OCI-LY7 (cell line): ENCODE measurements around the gene FBH1. TPM values are rescaled to one million over a fixed set of nuclear protein-coding genes. Genes with fewer than 3 reads are reported as not detected.

Source experiments
- BruUV-seq: library from RNA; stranded (reverse); fragments of 400-500 nt; replicated peaks from 2 replicates; lab custom pipeline; 2021; lab: Mats Ljungman, UMichigan
- CTCF ChIA-PET: fragments of 300-600 bp; sonication (Branson Sonifier 250); formaldehyde crosslinking; loops from one replicate; lab custom pipeline; 2022; ENCODE audit warnings: antibody characterized with exemption; ENCODE audit not compliant: unreplicated experiment; lab: Charles Lee
- POLR2A ChIA-PET: fragments of 300-600 bp; sonication (Branson Sonifier 250); formaldehyde crosslinking; loops from one replicate; lab custom pipeline; 2022; ENCODE audit warnings: antibody characterized with exemption; lab: Charles Lee
- DNase-seq: peaks from one replicate; pipeline ENCODE4 v3.0.0-alpha.2; 2015; ENCODE audit warnings: low spot score
- H2AFZ ChIP-seq: fragments of 200-600 bp; sonication (generic), shearing (Covaris generic); 2 replicates; pipeline ENCODE4 v1.6.1; 2014; ENCODE audit warnings: mild to moderate bottlenecking, antibody characterized with exemption, low read length, moderate library complexity
- H3K27ac ChIP-seq: fragments of 200-600 bp; sonication (generic); 2 replicates; pipeline ENCODE4 v1.5.1; 2014; ENCODE audit warnings: mixed run types, low read depth, mild to moderate bottlenecking, moderate library complexity, low read length, inconsistent platforms; ENCODE audit not compliant: poor library complexity, severe bottlenecking
- H3K36me3 ChIP-seq: fragments of 200-600 bp; sonication (generic); 2 replicates; pipeline ENCODE4 v1.6.1; 2014; ENCODE audit warnings: mild to moderate bottlenecking, antibody characterized with exemption, low read length, moderate library complexity, mixed read lengths; ENCODE audit not compliant: insufficient read depth
- H3K4me1 ChIP-seq: fragments of 200-600 bp; sonication (generic); 2 replicates; pipeline ENCODE4 v1.5.1; 2014; ENCODE audit warnings: mild to moderate bottlenecking, low read length; ENCODE audit not compliant: insufficient read depth, poor library complexity, severe bottlenecking
- H3K4me2 ChIP-seq: fragments of 200-600 bp; sonication (generic); 2 replicates; pipeline ENCODE4 v1.6.1; 2014; ENCODE audit warnings: mild to moderate bottlenecking, low read length
- H3K4me3 ChIP-seq: fragments of 200-600 bp; sonication (generic); 2 replicates; pipeline ENCODE4 v1.5.1; 2014; ENCODE audit warnings: mild to moderate bottlenecking, low read depth, low read length; ENCODE audit not compliant: poor library complexity, severe bottlenecking
- H3K79me2 ChIP-seq: fragments of 200-600 bp; sonication (generic); 2 replicates; pipeline ENCODE4 v1.6.1; 2016; ENCODE audit warnings: low read depth, mild to moderate bottlenecking, low read length, moderate library complexity, mixed read lengths; ENCODE audit not compliant: insufficient read depth
- H3K9me2 ChIP-seq: fragments of 200-600 bp; sonication (generic); 2 replicates; pipeline ENCODE4 v1.6.1; 2016; ENCODE audit warnings: mild to moderate bottlenecking, low read length, mixed read lengths; ENCODE audit not compliant: insufficient read depth
- H3K9me3 ChIP-seq: fragments of 200-600 bp; sonication (generic); 2 replicates; pipeline ENCODE4 v1.6.1; 2014; ENCODE audit warnings: mild to moderate bottlenecking, mixed run types, low read length, mixed read lengths
- H4K20me1 ChIP-seq: fragments of 200-600 bp; sonication (generic); 2 replicates; pipeline ENCODE4 v1.6.1; 2014; ENCODE audit warnings: mild to moderate bottlenecking, antibody characterized with exemption, low read length, moderate library complexity, mixed read lengths; ENCODE audit not compliant: insufficient read depth
- CTCF ChIP-seq: fragments of 200-600 bp; sonication (generic); conservative IDR thresholded peaks from 2 replicates; pipeline ENCODE4 v1.5.1; 2014; ENCODE audit warnings: mild to moderate bottlenecking, antibody characterized with exemption, low read length, moderate library complexity, mixed read lengths
- EZH2phosphoT487 ChIP-seq: fragments of 200-600 bp; sonication (generic); IDR thresholded peaks from 2 replicates; pipeline ENCODE4 v1.6.1; 2018; ENCODE audit warnings: low read depth, borderline replicate concordance, mild to moderate bottlenecking, mixed run types, antibody characterized with exemption, low read length, moderate library complexity, mixed read lengths
- intact Hi-C: fragments of 100-400 bp; cut with micrococcal nuclease; formaldehyde crosslinking; loops from one replicate; pipeline ENCODE4 v1.10.0; 2022; ENCODE audit not compliant: unreplicated experiment
- total RNA-seq, 2 experiments: library from RNA; depleted of rRNA in 1 of 2; stranded (reverse); fragments of >200 nt in 1 of 2; shearing (Covaris generic) in 1 of 2; gene quantifications; 2 replicates each; pipeline ENCODE4 v1.2.3, GENCODE V29; 2014 to 2022

The FBH1 gene
- total RNA-seq, 2 experiments from 2014 or later = 58.1 to 65.6 TPM

DNA sequence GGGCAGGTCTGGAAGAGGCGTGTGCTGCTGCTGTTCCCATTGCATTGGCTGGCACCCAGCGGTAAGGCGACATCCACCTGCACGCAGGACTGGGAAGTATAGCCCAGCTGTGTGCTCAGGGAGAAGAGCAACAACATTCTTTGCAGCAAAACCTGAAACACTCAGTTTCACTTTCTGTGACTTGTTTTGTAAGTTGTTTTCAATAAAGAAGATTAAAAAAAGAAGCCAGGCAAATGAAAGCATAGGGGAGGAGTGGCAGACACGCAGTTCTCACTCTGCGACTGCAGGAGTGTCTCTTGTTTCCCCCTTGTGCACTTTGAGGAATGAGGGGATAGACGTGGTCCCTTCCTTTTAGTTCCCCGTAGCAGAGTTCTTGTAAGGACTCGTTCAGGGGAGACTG lies 5.8 kb downstream of the FBH1 start:
- peak overlapping the region; percentile 68 for H3K27ac ChIP-seq
- BruUV-seq = no TSS peak
- H3K4me3 ChIP-seq = peak overlapping the region; percentile 3
- no peaks in the 10 kb centered on the region for H3K9me3 ChIP-seq
- no peaks in the 10 kb centered on the region for H4K20me1 ChIP-seq
- H3K79me2 ChIP-seq = peaks cover 25% of the 10 kb centered on the region
- peak overlapping the region; percentile 45 for H3K4me2 ChIP-seq
- intact Hi-C loops = no loop called here
- H3K4me1 ChIP-seq = peaks cover 25% of the 10 kb centered on the region
- H3K9me2 ChIP-seq = no peaks in the 10 kb centered on the region
- no peak overlapping the region for H2AFZ ChIP-seq
- peaks cover 59% of the 10 kb centered on the region for H3K36me3 ChIP-seq
- TF ChIP-seq CTCF (no peak), EZH2phosphoT487 (no peak)
- CTCF ChIA-PET = no interaction called here
- POLR2A ChIA-PET = interaction anchor here (0.7 to 2.0 kb wide), 2 partner anchors 12 to 13 kb away, joined by 4 to 6 read pairs; no protein-coding TSS in a partner anchor
- peak; percentile 61 for DNase-seq

DNA sequence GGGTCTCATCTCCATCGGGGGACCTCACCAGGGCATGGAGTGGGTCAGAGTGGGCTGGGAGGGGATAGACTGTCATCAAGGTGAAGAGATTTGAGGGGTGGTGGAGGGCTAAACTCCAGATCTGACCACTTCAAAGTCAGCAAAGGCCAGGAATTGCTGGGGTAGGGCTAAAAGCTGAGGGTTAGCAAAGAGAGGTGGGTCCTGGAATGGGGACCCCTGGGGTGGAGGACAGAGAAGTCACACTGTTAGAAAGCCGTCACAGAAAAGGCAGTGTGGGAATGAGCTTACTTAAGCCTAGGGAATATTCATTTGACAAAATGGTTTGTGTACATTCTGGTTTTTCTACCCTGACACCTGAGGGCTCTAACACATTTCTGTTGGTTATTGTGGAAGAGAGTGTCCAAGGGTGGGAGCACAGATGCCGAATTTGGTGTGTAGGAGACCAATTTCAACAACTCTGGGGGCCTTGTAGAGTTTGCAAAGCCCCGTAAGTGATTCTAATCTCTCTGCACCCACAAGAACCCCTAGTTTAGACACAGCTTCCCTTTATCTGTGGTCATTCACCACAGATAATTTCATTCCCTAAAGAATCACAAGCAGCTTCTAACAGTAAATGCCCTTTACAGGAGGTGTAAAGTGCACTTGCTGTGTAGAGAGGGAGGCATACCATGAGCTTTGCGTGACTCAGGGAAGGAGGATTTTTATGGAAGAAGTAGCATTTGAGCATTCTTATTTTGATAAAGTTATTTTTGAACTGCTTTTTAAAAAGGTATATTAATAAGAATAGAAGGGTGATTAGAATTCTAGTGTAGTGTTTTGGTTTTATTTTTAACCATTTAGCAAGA lies 6.4 kb downstream of the FBH1 start:
- Histone ChIP-seq H3K9me3 (no peaks in the 10 kb centered on the region), H3K4me2 (peak overlapping the region; percentile 45), H3K79me2 (peaks cover 18% of the 10 kb centered on the region; the same call in 1 of the 2 replicates), H3K4me1 (peaks cover 19% of the 10 kb centered on the region), H3K4me3 (peak overlapping the region; percentile 3), H4K20me1 (no peaks in the 10 kb centered on the region), H3K9me2 (no peaks in the 10 kb centered on the region), H2AFZ (no peak overlapping the region), H3K27ac (peak overlapping the region; percentile 68), H3K36me3 (peaks cover 59% of the 10 kb centered on the region)
- no TSS peak for BruUV-seq
- TF ChIP-seq CTCF (no peak), EZH2phosphoT487 (no peak)
- no peak for DNase-seq
- CTCF ChIA-PET = no interaction called here
- POLR2A ChIA-PET = interaction anchor here (2.0 kb wide), 1 partner anchor 14 kb away, joined by 4 read pairs; no protein-coding TSS in a partner anchor
- intact Hi-C loops = no loop called here

- TF ChIP-seq EZH2phosphoT487 (no peak), CTCF (no peak)
- Histone ChIP-seq H4K20me1 (no peaks in the 10 kb centered on the region), H3K9me3 (no peaks in the 10 kb centered on the region), H3K4me2 (no peak overlapping the region), H2AFZ (no peak overlapping the region), H3K27ac (no peak overlapping the region), H3K9me2 (no peaks in the 10 kb centered on the region), H3K36me3 (peaks cover 57% of the 10 kb centered on the region), H3K4me1 (peaks cover 18% of the 10 kb centered on the region), H3K79me2 (peaks cover 13% of the 10 kb centered on the region; the same call in 1 of the 2 replicates), H3K4me3 (no peak overlapping the region)
- POLR2A ChIA-PET = interaction anchor here (2.0 kb wide), 1 partner anchor 15 kb away, joined by 4 read pairs; no protein-coding TSS in a partner anchor
- BruUV-seq = no TSS peak
- no peak for DNase-seq
- CTCF ChIA-PET = no interaction called here
- intact Hi-C loops = no loop called here
These were observed 7.0 kb downstream of the FBH1 start for GRCh38 chr10:5897053-5897340.
